HUDEP-2 (cell line): ENCODE data around the gene PLEKHG5.
"Not testable (repeated sequence)": the region's sequence is repeated elsewhere in the genome, so short reads cannot be mapped to it uniquely, and the experiment has no call there.

ENCODE experiments used
- DNase-seq, 76 experiments: peaks; one replicate each; lab custom pipeline; 2025; ENCODE audit not compliant: unreplicated experiment in 76 of 76; lab: John Stamatoyannopoulos, UW

The PLEKHG5 gene

GRCh38 chr1:6431645-6432579 is 59.6 kb downstream of the PLEKHG5 start:
- not testable (repeated sequence) for DNase-seq

DNA sequence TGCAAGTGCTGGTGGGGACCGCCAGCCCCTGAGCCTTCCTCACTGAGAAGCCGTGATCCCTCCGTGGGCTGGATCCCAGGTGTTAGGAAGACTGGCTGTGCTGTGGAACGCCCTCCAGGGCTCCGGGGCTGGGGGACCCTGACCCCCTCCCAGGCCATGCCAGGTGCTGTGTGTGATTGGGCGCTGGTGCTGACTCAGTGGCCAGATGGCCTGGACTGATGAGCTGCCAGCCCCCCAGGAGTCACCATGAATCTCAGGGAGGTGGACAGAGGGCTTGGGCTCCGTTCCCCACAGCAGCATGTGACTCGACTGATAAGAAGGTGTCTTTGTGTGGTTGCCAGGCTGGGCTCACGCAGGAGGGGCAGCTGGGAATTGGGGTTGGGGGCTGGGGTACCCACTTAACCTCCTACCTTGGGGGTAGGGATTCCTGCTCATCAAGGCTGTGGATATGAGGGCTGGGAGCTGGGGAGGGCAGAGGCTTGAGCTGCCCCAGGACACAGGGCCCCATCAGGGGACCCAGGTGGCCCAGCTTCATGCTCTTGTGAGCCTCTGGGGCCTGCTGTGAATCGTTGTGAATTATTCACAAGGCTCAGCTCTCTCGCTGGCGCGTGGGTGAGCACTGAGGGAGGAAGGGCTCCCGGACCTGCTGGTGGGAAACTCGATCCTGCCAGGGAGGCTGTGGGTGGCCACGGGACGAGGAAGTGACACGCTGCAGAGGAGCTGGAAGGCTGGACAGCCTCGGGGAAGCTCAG is 61.6 kb downstream of the PLEKHG5 start:
- DNase-seq = peak in 49 of 76 experiments; percentile 7 to 66 (median 34)

- not testable (repeated sequence) for DNase-seq
These were observed 63.0 kb downstream of the PLEKHG5 start for GRCh38 chr1:6428453-6428852.

GRCh38 chr1:6427441-6428390 is 63.8 kb downstream of the PLEKHG5 start:
- peak in 47 of 76 experiments; percentile 7 to 60 (median 37) for DNase-seq

DNA sequence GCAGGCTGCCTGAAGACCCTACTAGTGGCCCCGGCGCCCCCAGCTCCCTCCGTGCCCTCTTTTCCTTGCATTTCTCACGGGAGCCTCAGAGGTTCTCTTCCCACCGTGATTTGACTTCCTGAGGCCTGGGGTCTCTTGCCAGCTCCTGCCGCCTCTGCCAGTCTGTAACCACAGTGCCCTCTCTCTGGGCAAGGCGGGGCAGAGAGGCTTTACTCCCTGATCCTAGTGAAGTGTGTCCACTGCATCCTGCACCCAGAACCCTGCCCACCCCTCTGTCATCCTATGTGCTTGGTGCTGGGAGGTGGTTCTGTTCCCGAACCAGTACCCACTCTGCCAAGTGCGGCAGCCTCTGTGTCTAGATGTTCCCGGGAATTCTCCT is 64.5 kb downstream of the PLEKHG5 start:
- DNase-seq = no peak

DNA sequence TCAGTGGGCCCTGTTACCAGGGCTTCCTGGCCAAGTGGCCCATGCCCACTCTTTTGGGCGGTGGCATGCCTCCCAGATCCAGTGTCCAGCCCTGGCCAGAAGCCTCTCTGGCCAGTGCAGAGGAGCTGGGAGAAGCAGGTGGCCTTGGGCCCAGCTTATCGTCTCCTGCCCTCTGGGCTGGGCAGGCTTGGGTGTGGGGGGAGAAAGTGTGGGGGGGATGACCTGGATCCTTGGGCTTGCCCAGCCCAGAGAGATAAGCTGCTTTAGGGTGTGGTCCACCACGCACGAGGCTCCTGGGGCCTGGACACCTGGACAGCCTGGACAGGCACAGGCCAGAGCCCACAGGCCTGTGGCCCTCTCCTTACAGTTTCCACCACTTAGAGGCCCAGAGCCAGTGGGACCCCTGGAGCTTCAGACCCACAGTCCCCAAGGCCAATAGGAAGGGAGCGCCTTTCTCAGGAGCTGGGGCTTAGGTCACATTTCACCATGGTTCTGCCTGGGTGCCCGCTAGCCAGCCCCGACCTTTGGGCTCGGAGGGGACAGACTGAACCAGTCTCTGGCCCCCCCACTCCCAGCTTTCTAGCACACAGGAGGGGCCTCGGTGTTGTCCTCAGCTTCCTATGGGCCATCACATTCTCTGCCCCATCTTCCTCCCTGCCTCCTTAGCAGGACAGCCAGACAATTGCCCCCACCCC is 65.0 kb downstream of the PLEKHG5 start:
- peak in 42 of 76 experiments; percentile 12 to 59 (median 30) for DNase-seq

- DNase-seq = no peak
These were observed 65.8 kb downstream of the PLEKHG5 start for GRCh38 chr1:6425658-6426057.

DNA sequence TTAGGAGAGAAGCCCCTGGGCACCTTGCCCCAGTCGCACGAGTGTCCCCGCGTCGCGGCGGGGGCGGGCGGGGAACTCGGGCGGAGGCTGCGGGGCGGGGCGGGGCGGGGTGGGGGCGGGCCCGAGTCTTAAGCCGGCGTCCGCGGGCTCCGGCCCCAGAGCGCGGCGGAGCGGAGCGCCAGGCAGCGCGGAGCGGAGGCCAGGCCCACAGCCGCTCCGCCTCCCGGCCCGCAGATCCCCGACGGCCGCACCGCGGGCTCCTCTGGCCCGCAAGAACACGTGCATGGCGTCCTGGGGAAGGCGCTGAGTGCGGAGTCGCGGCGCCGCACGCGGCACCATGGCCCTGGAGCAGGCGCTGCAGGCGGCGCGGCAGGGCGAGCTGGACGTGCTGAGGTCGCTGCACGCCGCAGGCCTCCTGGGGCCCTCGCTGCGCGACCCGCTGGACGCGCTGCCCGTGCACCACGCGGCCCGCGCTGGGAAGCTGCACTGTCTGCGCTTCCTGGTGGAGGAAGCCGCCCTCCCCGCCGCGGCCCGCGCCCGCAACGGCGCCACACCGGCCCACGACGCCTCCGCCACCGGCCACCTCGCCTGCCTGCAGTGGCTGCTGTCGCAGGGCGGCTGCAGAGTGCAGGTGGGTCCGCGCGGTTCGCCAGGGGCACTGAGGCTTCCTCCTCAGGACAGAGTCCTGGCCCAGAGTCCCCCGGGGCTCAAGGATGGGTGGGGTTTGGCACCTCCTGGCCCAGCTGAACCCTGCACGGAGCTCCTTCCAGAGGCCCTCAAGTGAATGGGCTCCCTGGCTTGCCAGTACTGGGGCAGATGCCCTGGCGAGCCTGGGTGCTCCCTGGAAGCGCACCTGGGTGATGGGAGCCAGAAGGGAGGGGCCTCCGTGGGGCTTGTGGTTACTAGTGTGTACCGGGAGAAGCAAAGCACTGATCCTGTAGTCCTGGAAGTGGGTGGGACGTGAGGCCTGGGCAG is 66.6 kb downstream of the PLEKHG5 start, which contains the start of gene ESPN:
Gene ESPN, plus strand, starts transcription at position 158 of the 975 bp plus-strand sequence. Its CDS starts 180 bp downstream, at position 338.
- peak in 30 of 76 experiments; percentile 9 to 60 (median 26) for DNase-seq

- DNase-seq = peak in 4 of 76 experiments; percentile 17 to 60 (median 27)
These were observed 67.4 kb downstream of the PLEKHG5 start for GRCh38 chr1:6424000-6424565.

- peak in 52 of 76 experiments; percentile 11 to 71 (median 40) for DNase-seq
These were observed 68.0 kb downstream of the PLEKHG5 start for GRCh38 chr1:6423321-6423999.

DNA sequence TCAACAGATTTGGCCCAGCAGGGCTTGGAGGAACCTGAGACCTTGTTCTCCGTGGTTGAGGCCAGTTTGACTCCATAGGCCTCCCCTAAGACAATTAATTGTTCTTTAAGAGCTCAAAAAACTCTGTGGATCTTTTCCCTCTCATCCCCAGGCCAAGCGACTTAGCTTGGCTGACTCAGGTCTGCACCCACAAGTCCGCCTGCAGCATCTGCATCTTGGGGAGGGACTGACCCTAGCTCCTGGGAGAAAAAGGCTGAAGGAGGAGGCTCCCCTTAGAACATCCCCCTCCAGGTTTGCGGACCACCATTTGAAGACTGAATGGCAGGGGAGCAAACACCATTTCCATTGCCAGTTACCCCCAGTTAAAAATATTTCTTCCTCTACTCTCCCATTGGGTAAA is 70.2 kb downstream of the PLEKHG5 start:
- no peak for DNase-seq

DNA sequence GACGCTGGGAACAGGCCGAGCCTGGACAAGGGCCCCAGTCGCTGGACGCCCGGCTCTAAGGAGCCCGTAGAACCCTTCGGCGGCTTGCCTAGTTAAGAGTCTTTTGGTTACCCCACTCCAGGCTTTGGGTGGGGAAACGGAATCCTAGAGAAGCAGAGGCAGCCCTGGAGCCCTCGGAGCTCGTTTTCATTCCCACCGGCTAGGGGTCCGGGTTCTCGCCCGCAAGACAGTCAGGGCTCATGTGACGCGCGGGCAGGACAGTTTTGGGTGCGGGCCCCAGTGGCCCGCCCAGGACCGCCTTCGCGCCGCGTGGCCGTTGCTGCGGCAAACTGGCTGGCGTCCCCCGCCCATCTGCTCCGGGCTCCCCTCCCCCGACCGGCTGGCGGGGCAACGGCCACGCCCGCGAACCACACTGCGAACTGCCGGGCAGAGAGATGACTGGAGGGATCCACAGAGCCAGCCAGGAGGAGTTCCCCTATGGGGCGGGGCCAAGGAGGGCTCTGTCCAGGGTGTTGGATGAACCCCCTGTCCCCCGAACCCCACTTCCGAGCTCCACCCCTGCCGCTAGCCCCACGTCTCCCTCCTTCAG is 70.9 kb downstream of the PLEKHG5 start:
- peak in 71 of 76 experiments; percentile 41 to 92 (median 74) for DNase-seq

- DNase-seq = peak in 60 of 76 experiments; percentile 17 to 80 (median 56)
These were observed 71.5 kb downstream of the PLEKHG5 start, which contains the start of gene HES2 for GRCh38 chr1:6419804-6420453. Gene HES2 (minus strand): TSS chr1:6419919. CDS start chr1:6419820, 99 bp downstream.

GRCh38 chr1:6419397-6419803 is 72.1 kb downstream of the PLEKHG5 start:
- DNase-seq = peak in 11 of 76 experiments; percentile 35 to 62 (median 41)

DNA sequence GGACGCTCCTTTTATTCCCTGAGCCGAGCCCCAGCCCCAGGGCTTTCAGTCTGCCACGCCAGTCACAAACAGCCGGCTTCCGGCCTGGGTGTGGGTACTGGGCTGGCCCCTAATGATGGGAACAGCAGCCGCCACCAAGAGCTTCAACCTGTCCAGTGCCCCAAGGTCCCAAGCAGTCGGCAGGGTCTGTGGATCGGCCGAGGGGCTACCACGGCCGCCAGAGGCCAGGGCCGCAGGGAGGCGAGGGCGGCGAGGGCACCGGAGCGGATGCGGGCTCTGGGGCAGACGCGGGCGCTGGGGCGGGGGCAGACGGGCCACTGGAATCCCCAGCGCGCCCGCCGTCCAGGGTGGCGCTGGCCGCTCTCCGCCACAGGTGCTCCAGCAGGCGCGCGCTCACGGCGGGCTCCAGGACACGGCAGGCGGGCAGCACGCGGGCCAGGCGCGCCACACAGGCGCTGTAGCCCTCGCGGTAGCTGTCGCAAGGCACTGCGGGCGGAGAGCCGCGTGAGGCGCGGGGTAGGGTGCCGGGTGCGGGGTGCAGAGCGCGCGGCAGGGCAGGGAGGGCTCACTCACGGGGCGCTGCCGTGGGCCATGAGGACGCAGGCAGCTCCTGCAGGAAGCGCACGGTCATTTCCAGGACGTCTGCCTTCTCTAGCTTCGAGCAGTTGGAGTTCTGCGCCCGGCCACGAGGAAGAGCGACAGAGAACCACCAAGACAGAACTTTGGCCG is 72.6 kb downstream of the PLEKHG5 start:
- no peak for DNase-seq
